GM21447 (cell line): ENCODE data around the gene MEG3.

Source experiments
- ATAC-seq: cut with Tn5 transposase; IDR thresholded peaks from one replicate; pipeline ENCODE4 v1.9.1; 2021; ENCODE audit not compliant: unreplicated experiment

MEG3 gene

DNA sequence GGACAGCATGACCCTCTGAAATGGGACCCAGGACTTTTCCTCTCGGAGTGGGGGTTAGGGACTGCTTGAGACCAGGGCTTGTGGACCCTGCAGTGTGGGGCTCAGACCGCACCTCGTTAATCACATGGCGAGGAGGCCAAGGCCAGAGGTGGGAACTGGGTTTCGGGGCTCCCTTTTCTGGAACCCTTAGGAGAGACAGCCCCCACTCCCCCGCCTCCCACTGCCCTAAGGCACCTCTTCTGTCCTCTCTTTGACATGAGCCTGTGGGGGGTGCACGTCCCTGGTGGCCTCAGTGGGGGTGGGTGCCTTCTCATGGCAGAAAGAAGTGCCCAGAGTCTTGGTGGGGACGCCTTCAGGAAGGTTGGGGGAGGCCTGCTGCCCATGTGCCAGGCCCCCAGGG is 53.3 kb downstream of the MEG3 start:
- no peak for ATAC-seq

- no peak for ATAC-seq
Measured at GRCh38 chr14:100879782-100880181, 53.9 kb downstream of the MEG3 start.

DNA sequence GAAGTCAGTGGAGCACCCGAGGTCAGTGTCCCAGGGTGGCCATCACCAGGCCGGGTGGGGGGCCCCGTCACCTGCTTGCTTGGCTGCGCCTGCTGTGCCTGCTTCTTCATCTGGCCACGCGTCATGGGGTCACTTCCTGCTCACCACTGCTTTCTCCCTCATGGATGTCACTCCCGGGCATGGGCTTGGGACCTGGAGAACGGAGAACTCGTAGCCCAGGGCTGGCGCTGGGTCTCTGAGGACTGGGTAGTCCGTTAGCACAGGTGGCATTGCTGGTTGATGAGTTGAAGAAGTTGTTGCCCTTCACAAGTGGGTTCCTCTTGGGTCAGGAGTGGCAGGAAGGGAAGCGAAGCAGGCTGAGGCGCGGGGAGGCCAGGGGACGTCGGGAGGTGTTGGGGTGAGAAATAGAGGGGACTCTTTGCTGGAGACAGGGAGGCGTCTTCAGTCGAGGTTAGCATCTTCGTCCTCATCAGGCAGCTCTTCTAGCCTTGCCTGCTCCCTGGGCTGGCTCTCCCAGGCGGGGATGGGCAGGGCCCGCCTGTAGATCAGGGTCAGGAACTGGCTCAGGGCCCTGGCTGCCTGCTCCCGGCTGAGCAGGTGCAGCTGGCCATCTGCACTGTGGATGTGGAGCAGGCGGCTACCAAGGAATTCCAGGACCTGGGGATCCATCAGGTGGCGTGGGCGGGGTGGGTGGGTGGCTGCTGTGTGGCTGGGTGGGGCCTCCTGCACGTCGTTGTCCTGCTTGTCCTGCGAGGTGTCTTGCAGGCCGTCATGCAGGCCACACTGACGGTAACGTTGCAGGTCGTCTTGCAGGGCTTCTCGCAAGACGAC is 54.6 kb downstream of the MEG3 start:
- ATAC-seq, result no peak

GRCh38 chr14:100881211-100882025 is 55.5 kb downstream of the MEG3 start:
- ATAC-seq, result no peak

DNA sequence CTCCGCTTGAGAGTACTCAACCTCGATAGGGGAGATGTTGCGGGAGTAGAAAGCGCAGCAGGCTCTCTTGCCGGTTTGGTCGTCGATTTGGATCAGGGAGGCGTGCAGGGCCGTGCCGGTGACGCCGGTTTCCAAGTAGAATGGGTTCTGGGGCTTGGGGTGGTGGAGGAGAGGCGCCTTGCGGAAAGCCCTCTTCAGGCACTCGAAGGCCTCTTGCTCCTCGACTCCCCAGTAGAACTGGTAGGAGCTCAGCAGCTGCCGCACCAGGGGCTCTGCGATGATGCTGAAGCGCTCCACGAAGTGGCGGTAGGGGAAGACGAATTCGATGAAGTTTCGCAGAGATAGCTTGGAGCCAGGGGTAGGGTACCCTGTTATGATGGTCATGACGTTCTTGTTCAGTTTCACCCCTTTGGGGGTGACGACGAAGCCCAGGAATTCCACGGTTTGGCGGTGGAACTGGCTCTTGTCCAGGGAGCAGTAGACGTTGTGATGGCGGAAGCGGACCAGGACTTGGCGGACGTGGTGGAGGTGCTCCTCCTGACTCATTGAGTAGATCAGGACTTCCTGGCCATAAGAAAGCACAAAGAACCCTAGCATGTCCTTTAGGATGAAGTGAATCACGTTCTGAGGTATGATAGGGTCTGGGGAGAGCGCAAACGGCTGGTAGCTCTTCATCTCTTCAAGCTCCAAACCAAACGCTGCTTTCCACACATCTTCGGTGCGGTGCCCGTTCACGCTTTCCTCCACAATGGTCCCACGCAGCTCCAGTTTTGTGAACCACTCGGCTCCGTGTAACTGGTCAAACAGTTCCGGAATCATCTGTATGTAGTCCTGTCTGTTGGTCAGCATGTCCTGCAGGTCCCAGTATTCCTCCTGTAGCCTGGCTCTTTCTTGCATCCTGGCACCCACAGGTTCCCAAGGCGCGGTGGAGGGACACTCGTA is 56.4 kb downstream of the MEG3 start:
- no peak for ATAC-seq

GRCh38 chr14:100882991-100883788 is 57.3 kb downstream of the MEG3 start:
- ATAC-seq, result no peak

GRCh38 chr14:100883789-100884101 is 57.8 kb downstream of the MEG3 start:
- no peak for ATAC-seq

DNA sequence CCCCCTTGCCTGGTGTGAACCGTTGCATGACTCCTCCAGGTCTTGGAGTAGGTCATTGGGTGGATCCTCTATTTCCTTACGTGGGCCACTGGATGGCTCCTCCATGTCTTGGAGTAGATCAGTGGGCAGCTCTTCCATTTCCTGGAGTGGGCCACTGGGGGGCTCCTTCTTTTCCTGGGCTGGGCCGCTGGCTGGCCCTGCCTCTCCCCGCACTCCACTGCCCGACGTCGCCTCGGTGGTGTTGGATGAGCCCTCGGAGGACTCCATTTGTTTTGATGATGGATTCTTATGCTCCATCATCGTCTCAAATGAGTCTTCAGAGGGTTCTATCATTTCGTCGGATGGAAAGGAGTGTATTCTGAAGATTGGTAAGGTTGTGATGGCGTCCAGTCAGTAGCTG is 58.5 kb downstream of the MEG3 start:
- no peak for ATAC-seq

- no peak for ATAC-seq
Measured at GRCh38 chr14:100885196-100885595, 59.3 kb downstream of the MEG3 start.

- ATAC-seq, result no peak
Measured at GRCh38 chr14:100885617-100886016, 59.7 kb downstream of the MEG3 start.

DNA sequence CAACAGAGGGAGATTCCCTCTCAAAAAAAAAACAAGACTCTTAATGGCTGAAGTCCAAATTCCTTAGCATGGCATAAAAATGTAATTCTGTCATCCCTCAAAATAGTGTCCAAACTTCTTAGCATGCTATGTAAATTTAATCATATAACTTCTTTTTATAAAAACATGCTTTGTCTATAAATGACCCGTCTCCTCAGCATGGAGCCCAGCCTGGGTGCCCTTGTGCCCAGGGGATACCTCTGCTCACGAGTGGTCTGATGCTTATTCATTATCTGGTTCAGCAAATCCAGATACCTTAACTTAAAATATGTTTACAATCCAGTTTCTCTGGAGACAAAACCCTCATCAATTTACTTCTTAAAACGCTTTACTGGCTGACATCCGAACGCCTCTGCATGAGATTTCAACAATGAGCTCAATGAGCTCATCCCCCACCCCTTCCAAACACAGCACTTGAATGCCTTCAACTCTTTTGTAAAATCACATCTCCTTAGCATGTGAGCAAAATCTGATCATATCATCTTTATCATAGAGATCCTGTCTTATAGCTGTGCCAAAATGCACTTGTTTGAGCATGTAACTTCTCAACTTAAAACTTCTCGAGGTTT is 61.9 kb downstream of the MEG3 start:
- ATAC-seq, result no peak

GRCh38 chr14:100888789-100889315 is 62.9 kb downstream of the MEG3 start:
- no peak for ATAC-seq

GRCh38 chr14:100889641-100890040 is 63.7 kb downstream of the MEG3 start:
- no peak for ATAC-seq

- ATAC-seq, result no peak
Measured at GRCh38 chr14:100890061-100890850, 64.3 kb downstream of the MEG3 start.

- no peak for ATAC-seq
Measured at GRCh38 chr14:100891051-100891450, 65.1 kb downstream of the MEG3 start.

DNA sequence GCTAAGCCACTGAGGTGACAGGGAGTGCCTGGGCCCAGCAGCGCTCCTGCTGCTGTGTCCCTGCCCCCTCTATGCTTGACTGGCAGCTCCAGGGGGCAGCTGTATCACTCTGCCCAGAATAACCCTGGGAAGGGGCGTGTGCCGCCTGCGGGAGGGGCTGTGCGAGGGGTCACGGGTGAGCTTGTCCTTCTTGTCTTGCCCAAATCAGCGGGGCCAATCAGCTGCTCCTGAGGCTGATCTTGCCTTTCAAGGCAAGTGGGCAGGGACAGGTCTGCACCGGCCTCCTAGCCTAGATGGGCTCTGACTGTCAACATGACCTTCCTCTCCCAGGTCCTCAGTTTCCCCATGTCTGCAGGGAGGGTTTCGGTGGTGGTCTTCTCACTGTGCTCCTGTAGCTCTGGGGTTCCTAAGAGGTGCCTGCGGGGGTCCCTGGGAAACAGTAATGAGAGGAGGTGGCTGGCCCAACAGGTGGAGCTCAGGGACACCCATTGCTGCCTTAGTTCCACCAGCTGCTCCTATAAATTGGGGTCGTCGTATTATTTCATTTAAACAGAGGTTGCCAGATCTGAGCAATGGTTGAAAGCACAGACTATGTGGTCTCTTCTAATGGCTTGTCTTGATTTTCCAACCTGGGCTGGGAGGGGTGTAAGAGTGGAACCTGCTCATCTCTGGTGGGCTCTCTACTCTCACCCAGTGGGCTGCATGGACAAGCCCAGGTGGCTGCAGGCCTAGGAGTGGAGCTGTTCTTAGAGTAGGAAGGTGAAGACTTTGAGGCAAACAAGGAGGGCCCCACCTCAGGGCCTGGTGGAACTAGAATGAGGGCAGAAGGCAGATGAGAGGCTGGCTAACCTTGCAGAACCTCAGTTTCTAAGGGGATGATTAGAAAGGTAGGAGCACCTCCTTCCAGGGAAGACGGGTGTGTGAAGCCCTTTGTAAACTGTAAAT is 65.9 kb downstream of the MEG3 start:
- no peak for ATAC-seq

- no peak for ATAC-seq
Measured at GRCh38 chr14:100892496-100893227, 66.7 kb downstream of the MEG3 start.
